Stimulated activated CD8-positive, alpha-beta memory T cell treated with anti-CD3 and anti-CD28 coated beads, Interleukin-15, amount 100 ng/mL, for 4 hours (primary cell): Measurements from ENCODE around the gene ADAMTS2.

Source experiments
- DNase-seq, 2 donors: peaks; one replicate each; pipeline ENCODE4 v3.0.0-alpha.2; 2020; ENCODE audit warnings: low read depth in 2 of 2

The ADAMTS2 gene

GRCh38 chr5:179278546-179278945 is 66.7 kb downstream of the ADAMTS2 start:
- DNase-seq: no peak

GRCh38 chr5:179278119-179278518 is 67.1 kb downstream of the ADAMTS2 start:
- no peak for DNase-seq

- no peak for DNase-seq
Measured at GRCh38 chr5:179276838-179277395, 68.3 kb downstream of the ADAMTS2 start.

- no peak for DNase-seq
Measured at GRCh38 chr5:179275941-179276837, 69.1 kb downstream of the ADAMTS2 start.

- no peak for DNase-seq
Measured at GRCh38 chr5:179275381-179275878, 69.8 kb downstream of the ADAMTS2 start.

- DNase-seq: no peak
Measured at GRCh38 chr5:179274321-179275315, 70.6 kb downstream of the ADAMTS2 start.

- no peak for DNase-seq
Measured at GRCh38 chr5:179273441-179274145, 71.7 kb downstream of the ADAMTS2 start.

- no peak for DNase-seq
Measured at GRCh38 chr5:179273073-179273435, 72.2 kb downstream of the ADAMTS2 start.

- no peak for DNase-seq
Measured at GRCh38 chr5:179272326-179273072, 72.8 kb downstream of the ADAMTS2 start.

GRCh38 chr5:179271821-179272325 is 73.4 kb downstream of the ADAMTS2 start:
- DNase-seq: no peak

GRCh38 chr5:179271428-179271734 is 73.9 kb downstream of the ADAMTS2 start:
- no peak for DNase-seq

GRCh38 chr5:179270581-179271427 is 74.5 kb downstream of the ADAMTS2 start:
- no peak for DNase-seq

GRCh38 chr5:179269781-179270543 is 75.3 kb downstream of the ADAMTS2 start:
- DNase-seq: no peak

- no peak for DNase-seq
Measured at GRCh38 chr5:179268966-179269693, 76.1 kb downstream of the ADAMTS2 start.

- DNase-seq: no peak
Measured at GRCh38 chr5:179268399-179268952, 76.8 kb downstream of the ADAMTS2 start.

GRCh38 chr5:179267671-179268083 is 77.6 kb downstream of the ADAMTS2 start:
- no peak for DNase-seq

GRCh38 chr5:179267071-179267670 is 78.1 kb downstream of the ADAMTS2 start:
- no peak for DNase-seq
